Measurements from ENCODE around the gene CFAP45. TPM values are rescaled to one million over a fixed set of nuclear protein-coding genes. Genes with fewer than 3 reads are reported as not detected.

Gene CFAP45
- total and polyA plus RNA-seq, 5 donors from 2014 or later, result 0.40 to 7.2 (median 0.48) TPM; not detected in 1

DNA sequence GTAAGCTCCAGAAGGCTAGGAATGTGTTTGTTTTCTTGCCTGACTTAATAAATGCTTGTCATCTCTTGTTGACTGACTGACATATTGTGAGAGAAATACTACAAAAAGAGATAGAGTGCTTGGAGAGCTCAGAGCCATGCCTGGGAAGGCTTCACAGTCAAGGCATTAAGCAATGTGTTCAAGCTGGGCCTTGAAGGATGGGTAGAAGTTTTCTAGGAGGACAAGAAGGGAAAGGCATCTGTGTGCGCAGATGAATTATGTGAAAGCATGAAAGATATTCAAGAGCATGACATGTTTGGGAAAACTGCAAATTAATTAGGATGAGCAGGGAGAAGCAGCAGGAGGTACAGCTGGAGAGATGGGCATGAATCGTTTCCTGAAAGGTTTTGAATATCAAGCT, 67.7 kb downstream of the CFAP45 start:
- Mint-ChIP-seq H3K27ac (peak overlapping the region in 1 of 3 donors; percentile 1), H3K9me3 (peaks cover 0 to 1% (median 0%) of the 10 kb centered on the region in 7 donors), H3K4me1 (peaks cover 6 to 16% (median 8%) of the 10 kb centered on the region in 4 donors), H3K4me3 (no peak overlapping the region), H3K27me3 (no peaks in the 10 kb centered on the region), H3K36me3 (peaks cover 13% of the 10 kb centered on the region)
- Histone ChIP-seq H3K9me3 (ENCODE audit: control insufficient read depth in 2 of 2, low read length in 2 of 2) (no peaks in the 10 kb centered on the region), H3K4me3 (ENCODE audit: low read depth, low read length) (no peak overlapping the region), H3K36me3 (ENCODE audit: control insufficient read depth, insufficient read depth, low read length) (no peaks in the 10 kb centered on the region), H3K27ac (ENCODE audit: insufficient read depth, low read length, poor library complexity, severe bottlenecking) (no peak overlapping the region), H3K4me1 (ENCODE audit: control insufficient read depth, insufficient read depth, low read length, poor library complexity, severe bottlenecking) (peaks cover 4% of the 10 kb centered on the region), H3K27me3 (ENCODE audit: control insufficient read depth, insufficient read depth, low read length) (no peaks in the 10 kb centered on the region)
- ATAC-seq (ENCODE audit: low read depth in 2 of 2) (no peak), DNase-seq (no peak)

DNA sequence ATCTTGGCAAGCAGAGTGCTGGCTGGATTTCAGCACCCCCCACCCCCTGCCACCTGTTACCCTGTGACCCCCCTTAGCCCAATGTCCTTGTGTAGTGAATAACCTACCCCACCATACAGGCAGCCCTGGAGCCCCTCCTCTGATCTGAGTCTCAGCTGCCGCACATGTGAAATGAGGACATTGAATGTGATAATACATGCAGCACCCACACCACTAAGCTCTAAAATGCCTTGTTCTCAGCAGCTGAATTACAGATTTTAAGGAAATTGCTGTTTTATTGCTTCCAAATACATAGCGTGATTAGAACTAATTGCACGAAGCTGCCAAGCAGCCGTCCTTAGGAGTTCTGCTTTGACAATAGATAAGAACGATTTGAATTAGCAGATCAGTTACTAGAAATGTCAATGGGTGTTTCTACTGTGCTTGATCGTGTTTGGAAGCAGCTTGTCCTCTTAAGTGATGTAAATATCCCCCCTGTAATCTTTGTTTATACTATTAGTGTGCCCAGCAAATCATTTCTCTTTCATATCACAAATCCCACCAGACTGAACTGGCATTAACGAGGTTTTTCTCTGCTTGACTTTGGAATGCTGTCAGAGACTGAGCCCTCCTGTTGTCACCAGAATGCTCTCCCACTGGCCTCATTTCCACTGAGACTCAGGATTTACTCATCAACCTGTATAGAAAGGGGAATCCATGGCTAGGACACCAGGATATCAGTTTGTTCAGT, 68.4 kb downstream of the CFAP45 start:
- Histone ChIP-seq H3K27ac (ENCODE audit: insufficient read depth, low read length, poor library complexity, severe bottlenecking) (no peak overlapping the region), H3K27me3 (ENCODE audit: control insufficient read depth, insufficient read depth, low read length) (no peaks in the 10 kb centered on the region), H3K4me1 (ENCODE audit: control insufficient read depth, insufficient read depth, low read length, poor library complexity, severe bottlenecking) (peaks cover 11% of the 10 kb centered on the region), H3K36me3 (ENCODE audit: control insufficient read depth, insufficient read depth, low read length) (no peaks in the 10 kb centered on the region), H3K4me3 (ENCODE audit: low read depth, low read length) (no peak overlapping the region), H3K9me3 (ENCODE audit: control insufficient read depth in 2 of 2, low read length in 2 of 2) (no peaks in the 10 kb centered on the region)
- no peak for DNase-seq
- Mint-ChIP-seq H3K36me3 (peaks cover 9% of the 10 kb centered on the region), H3K4me3 (no peak overlapping the region), H3K27ac (no peak overlapping the region), H3K4me1 (peaks cover 6 to 24% (median 13%) of the 10 kb centered on the region in 4 donors), H3K27me3 (no peaks in the 10 kb centered on the region), H3K9me3 (peaks cover 0 to 1% (median 0%) of the 10 kb centered on the region in 7 donors)
- no peak for ATAC-seq (ENCODE audit: low read depth in 2 of 2)

DNA sequence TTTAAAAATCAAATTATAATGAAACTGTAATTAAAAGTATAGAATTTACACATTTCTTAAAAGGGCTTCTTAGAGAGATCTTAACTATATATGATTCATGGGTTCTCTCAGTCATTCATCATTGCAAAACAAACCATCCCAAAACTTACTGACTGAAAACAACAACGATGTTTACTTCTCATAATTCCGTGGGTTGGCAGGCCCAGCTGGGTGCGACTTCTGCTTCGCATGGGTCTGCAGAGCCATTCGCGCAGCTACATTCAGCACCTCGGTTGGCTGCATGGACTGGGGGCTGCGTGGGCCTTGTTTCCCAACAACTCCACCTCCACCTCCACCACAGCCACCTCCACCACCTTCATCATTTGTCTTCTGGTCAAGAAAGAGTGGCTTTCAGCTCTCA, 69.2 kb downstream of the CFAP45 start:
- Histone ChIP-seq H3K27me3 (ENCODE audit: control insufficient read depth, insufficient read depth, low read length) (no peaks in the 10 kb centered on the region), H3K4me3 (ENCODE audit: low read depth, low read length) (no peak overlapping the region), H3K9me3 (ENCODE audit: control insufficient read depth in 2 of 2, low read length in 2 of 2) (no peaks in the 10 kb centered on the region), H3K4me1 (ENCODE audit: control insufficient read depth, insufficient read depth, low read length, poor library complexity, severe bottlenecking) (peaks cover 19% of the 10 kb centered on the region), H3K27ac (ENCODE audit: insufficient read depth, low read length, poor library complexity, severe bottlenecking) (no peak overlapping the region), H3K36me3 (ENCODE audit: control insufficient read depth, insufficient read depth, low read length) (no peaks in the 10 kb centered on the region)
- no peaks in the 10 kb centered on the region for H3K27me3 Mint-ChIP-seq
- no peak overlapping the region for H3K4me3 Mint-ChIP-seq
- no peak overlapping the region for H3K27ac Mint-ChIP-seq
- peaks cover 6 to 32% (median 21%) of the 10 kb centered on the region in 4 donors for H3K4me1 Mint-ChIP-seq
- DNase-seq (no peak), ATAC-seq (ENCODE audit: low read depth in 2 of 2) (no peak)
- peaks cover 5% of the 10 kb centered on the region for H3K36me3 Mint-ChIP-seq
- peaks cover 0 to 1% (median 0%) of the 10 kb centered on the region in 7 donors for H3K9me3 Mint-ChIP-seq

DNA sequence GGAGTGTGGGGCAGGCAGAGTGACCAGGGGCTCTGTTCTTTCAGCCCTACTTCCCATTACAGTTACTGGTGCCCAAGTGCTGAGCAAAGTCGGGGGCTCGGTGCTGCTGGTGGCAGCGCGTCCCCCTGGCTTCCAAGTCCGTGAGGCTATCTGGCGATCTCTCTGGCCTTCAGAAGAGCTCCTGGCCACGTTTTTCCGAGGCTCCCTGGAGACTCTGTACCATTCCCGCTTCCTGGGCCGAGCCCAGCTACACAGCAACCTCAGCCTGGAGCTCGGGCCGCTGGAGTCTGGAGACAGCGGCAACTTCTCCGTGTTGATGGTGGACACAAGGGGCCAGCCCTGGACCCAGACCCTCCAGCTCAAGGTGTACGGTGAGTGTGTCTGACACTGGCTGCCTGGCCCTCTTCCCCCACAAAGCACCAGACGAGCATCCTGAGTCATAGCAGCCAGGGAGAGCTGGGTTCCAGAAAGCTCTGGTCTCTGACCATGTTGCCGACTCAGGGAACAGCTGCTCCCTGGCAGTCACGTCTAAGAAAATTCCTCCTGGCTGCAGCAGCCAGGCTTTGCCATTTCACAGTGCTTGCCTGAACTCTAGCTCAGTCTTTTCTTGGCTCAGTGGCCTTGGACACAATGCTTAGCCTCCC, 70.0 kb downstream of the CFAP45 start:
- H3K4me3 Mint-ChIP-seq, result no peak overlapping the region
- H3K4me1 ChIP-seq (ENCODE audit: control insufficient read depth, insufficient read depth, low read length, poor library complexity, severe bottlenecking), result peaks cover 19% of the 10 kb centered on the region
- ATAC-seq (ENCODE audit: low read depth in 2 of 2) (no peak), DNase-seq (no peak)
- peaks cover 6 to 32% (median 24%) of the 10 kb centered on the region in 4 donors for H3K4me1 Mint-ChIP-seq
- H3K4me3 ChIP-seq (ENCODE audit: low read depth, low read length), result no peak overlapping the region
- no peaks in the 10 kb centered on the region for H3K36me3 Mint-ChIP-seq
- H3K27me3 ChIP-seq (ENCODE audit: control insufficient read depth, insufficient read depth, low read length), result no peaks in the 10 kb centered on the region
- H3K27me3 Mint-ChIP-seq, result no peaks in the 10 kb centered on the region
- H3K27ac Mint-ChIP-seq, result no peak overlapping the region
- H3K9me3 ChIP-seq (ENCODE audit: control insufficient read depth in 2 of 2, low read length in 2 of 2), result no peaks in the 10 kb centered on the region
- H3K9me3 Mint-ChIP-seq, result peaks cover 0 to 1% (median 0%) of the 10 kb centered on the region in 7 donors
- no peaks in the 10 kb centered on the region for H3K36me3 ChIP-seq (ENCODE audit: control insufficient read depth, insufficient read depth, low read length)
- no peak overlapping the region for H3K27ac ChIP-seq (ENCODE audit: insufficient read depth, low read length, poor library complexity, severe bottlenecking)

DNA sequence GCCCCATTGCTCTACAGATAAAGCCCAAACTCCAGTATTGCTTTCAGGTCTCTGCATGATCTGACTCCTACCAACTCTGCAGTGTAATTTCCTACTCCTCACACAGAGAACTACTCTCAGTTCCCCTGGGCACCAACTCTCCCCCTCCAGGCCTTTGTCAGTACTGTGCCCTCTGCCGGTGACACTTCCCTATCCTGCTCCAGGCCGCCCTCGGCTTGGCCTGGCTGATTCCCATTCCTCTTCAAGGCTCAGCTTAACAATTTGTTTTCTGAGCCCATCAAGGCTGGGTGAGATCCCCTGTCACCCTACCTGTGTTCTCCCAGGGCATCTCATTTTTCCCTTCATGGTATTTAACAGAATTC, 70.7 kb downstream of the CFAP45 start:
- Histone ChIP-seq H3K4me1 (ENCODE audit: control insufficient read depth, insufficient read depth, low read length, poor library complexity, severe bottlenecking) (peaks cover 19% of the 10 kb centered on the region), H3K9me3 (ENCODE audit: control insufficient read depth in 2 of 2, low read length in 2 of 2) (no peaks in the 10 kb centered on the region), H3K27ac (ENCODE audit: insufficient read depth, low read length, poor library complexity, severe bottlenecking) (no peak overlapping the region), H3K27me3 (ENCODE audit: control insufficient read depth, insufficient read depth, low read length) (no peaks in the 10 kb centered on the region), H3K4me3 (ENCODE audit: low read depth, low read length) (no peak overlapping the region), H3K36me3 (ENCODE audit: control insufficient read depth, insufficient read depth, low read length) (no peaks in the 10 kb centered on the region)
- no peak for DNase-seq
- H3K4me1 Mint-ChIP-seq, result peaks cover 6 to 32% (median 24%) of the 10 kb centered on the region in 4 donors
- no peaks in the 10 kb centered on the region for H3K27me3 Mint-ChIP-seq
- peak; percentile 42 to 45 for ATAC-seq (ENCODE audit: low read depth in 2 of 2)
- H3K36me3 Mint-ChIP-seq, result no peaks in the 10 kb centered on the region
- no peak overlapping the region for H3K4me3 Mint-ChIP-seq
- peak overlapping the region in 2 of 3 donors; percentile 4 to 29 for H3K27ac Mint-ChIP-seq
- H3K9me3 Mint-ChIP-seq, result peaks cover 0 to 1% (median 0%) of the 10 kb centered on the region in 7 donors

DNA sequence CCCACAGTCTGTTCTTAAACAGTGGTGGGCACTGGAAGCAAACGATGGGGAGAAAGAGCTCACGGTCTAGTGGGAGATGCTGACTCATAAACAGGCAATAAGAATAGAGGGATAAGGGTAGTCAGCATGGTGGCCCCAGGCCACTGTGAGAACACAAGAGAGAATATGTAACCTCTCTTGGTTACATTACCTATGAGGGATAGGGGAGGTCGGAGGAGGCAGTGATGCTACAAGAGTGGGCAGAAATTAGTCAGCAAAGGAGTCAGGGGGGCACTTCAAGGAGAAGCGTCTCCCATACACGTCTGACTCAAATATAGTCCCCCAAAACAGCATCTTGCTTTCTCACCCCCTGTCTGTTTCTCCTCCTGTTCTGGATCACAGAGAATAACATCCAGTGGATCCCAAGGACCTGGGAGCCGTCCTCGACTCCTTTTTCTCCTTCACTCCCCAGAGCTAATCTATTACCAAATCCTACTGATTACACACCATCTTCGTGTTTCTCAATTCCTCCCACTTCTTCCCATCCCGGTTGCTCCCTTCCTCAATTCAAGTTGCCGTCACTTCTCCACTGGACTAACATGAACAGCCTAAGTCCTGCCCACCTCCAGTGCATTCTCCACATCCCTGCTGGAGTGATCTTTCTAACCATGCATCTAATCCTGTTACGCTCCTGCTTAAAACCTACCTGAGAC, 71.2 kb downstream of the CFAP45 start:
- H3K9me3 Mint-ChIP-seq, result peaks cover 0 to 1% (median 0%) of the 10 kb centered on the region in 7 donors
- H3K27ac Mint-ChIP-seq, result peak overlapping the region in 2 of 3 donors; percentile 4 to 37
- no peaks in the 10 kb centered on the region for H3K36me3 Mint-ChIP-seq
- ATAC-seq (ENCODE audit: low read depth in 2 of 2) (no peak), DNase-seq (no peak)
- peaks cover 19% of the 10 kb centered on the region for H3K4me1 ChIP-seq (ENCODE audit: control insufficient read depth, insufficient read depth, low read length, poor library complexity, severe bottlenecking)
- no peak overlapping the region for H3K4me3 ChIP-seq (ENCODE audit: low read depth, low read length)
- H3K27me3 ChIP-seq (ENCODE audit: control insufficient read depth, insufficient read depth, low read length), result no peaks in the 10 kb centered on the region
- peaks cover 6 to 32% (median 24%) of the 10 kb centered on the region in 4 donors for H3K4me1 Mint-ChIP-seq
- H3K4me3 Mint-ChIP-seq, result no peak overlapping the region
- H3K36me3 ChIP-seq (ENCODE audit: control insufficient read depth, insufficient read depth, low read length), result no peaks in the 10 kb centered on the region
- H3K27me3 Mint-ChIP-seq, result no peaks in the 10 kb centered on the region
- H3K27ac ChIP-seq (ENCODE audit: insufficient read depth, low read length, poor library complexity, severe bottlenecking), result no peak overlapping the region
- no peaks in the 10 kb centered on the region for H3K9me3 ChIP-seq (ENCODE audit: control insufficient read depth in 2 of 2, low read length in 2 of 2)

DNA sequence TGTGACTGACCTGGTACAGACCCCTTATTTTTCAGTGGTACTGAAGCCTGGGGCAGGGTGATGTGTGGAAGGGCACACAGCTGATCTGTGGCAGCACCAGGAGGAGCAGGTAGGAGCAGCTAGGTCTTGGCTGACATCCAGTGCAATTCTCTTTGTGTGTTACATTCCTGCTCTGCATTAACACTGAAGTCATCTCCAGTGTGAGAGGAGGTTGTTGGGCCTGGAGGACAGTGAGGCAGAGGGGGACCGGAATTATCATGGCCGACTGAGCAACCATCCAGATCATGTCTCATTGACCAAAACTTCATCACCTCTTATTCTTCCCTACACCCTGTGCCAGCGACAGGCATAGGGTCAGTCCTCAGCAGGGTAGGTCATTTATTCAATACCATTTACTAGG, 71.8 kb downstream of the CFAP45 start:
- no peaks in the 10 kb centered on the region for H3K27me3 ChIP-seq (ENCODE audit: control insufficient read depth, insufficient read depth, low read length)
- Mint-ChIP-seq H3K27ac (peak overlapping the region in 1 of 3 donors; percentile 37), H3K4me3 (no peak overlapping the region), H3K4me1 (peaks cover 6 to 32% (median 24%) of the 10 kb centered on the region in 4 donors), H3K9me3 (peaks cover 0 to 1% (median 0%) of the 10 kb centered on the region in 7 donors), H3K27me3 (peaks cover 2% of the 10 kb centered on the region), H3K36me3 (no peaks in the 10 kb centered on the region)
- H3K9me3 ChIP-seq (ENCODE audit: control insufficient read depth in 2 of 2, low read length in 2 of 2), result no peaks in the 10 kb centered on the region
- peaks cover 19% of the 10 kb centered on the region for H3K4me1 ChIP-seq (ENCODE audit: control insufficient read depth, insufficient read depth, low read length, poor library complexity, severe bottlenecking)
- H3K27ac ChIP-seq (ENCODE audit: insufficient read depth, low read length, poor library complexity, severe bottlenecking), result no peak overlapping the region
- H3K4me3 ChIP-seq (ENCODE audit: low read depth, low read length), result no peak overlapping the region
- H3K36me3 ChIP-seq (ENCODE audit: control insufficient read depth, insufficient read depth, low read length), result no peaks in the 10 kb centered on the region
- no peak for DNase-seq
- no peak for ATAC-seq (ENCODE audit: low read depth in 2 of 2)

All from CD4-positive, CD25-positive, alpha-beta regulatory T cell (primary cell).